Measurements from ENCODE around the gene CFAP77.

- TF ChIP-seq POLR2A (IDR thresholded peaks at IDR 0.05) (no peak), POLR2AphosphoS5 (IDR thresholded peaks at IDR 0.05) (no peak)
- TF ChIP-seq, protein P1, sequence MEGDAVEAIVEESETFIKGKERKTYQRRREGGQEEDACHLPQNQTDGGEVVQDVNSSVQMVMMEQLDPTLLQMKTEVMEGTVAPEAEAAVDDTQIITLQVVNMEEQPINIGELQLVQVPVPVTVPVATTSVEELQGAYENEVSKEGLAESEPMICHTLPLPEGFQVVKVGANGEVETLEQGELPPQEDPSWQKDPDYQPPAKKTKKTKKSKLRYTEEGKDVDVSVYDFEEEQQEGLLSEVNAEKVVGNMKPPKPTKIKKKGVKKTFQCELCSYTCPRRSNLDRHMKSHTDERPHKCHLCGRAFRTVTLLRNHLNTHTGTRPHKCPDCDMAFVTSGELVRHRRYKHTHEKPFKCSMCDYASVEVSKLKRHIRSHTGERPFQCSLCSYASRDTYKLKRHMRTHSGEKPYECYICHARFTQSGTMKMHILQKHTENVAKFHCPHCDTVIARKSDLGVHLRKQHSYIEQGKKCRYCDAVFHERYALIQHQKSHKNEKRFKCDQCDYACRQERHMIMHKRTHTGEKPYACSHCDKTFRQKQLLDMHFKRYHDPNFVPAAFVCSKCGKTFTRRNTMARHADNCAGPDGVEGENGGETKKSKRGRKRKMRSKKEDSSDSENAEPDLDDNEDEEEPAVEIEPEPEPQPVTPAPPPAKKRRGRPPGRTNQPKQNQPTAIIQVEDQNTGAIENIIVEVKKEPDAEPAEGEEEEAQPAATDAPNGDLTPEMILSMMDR (IDR thresholded peaks at IDR 0.05), result no peak
Measured at GRCh38 chr9:132595319-132595718, 185.3 kb downstream of the CFAP77 start.

Measured in prostate gland (tissue), 2 donors.